ENCODE data around the gene GRWD1.
"Not testable (repeated sequence)": the region's sequence is repeated elsewhere in the genome, so short reads cannot be mapped to it uniquely, and the experiment has no call there.

The GRWD1 gene

GRCh38 chr19:48480558-48481500 lies 35.0 kb downstream of the GRWD1 start:
- no peak for DNase-seq

GRCh38 chr19:48481846-48482639 lies 36.3 kb downstream of the GRWD1 start:
- no peak for DNase-seq

- no peak for DNase-seq
Observed at GRCh38 chr19:48483301-48483700, 37.5 kb downstream of the GRWD1 start.

GRCh38 chr19:48484247-48484893 lies 38.6 kb downstream of the GRWD1 start:
- DNase-seq, result no peak

- DNase-seq, result no peak
Observed at GRCh38 chr19:48484931-48485612, 39.3 kb downstream of the GRWD1 start.

GRCh38 chr19:48486706-48487105 lies 40.9 kb downstream of the GRWD1 start:
- DNase-seq, result not testable (repeated sequence)

- no peak for DNase-seq
Observed at GRCh38 chr19:48487544-48487943, 41.8 kb downstream of the GRWD1 start.

- no peak for DNase-seq
Observed at GRCh38 chr19:48487948-48488347, 42.2 kb downstream of the GRWD1 start.

- not testable (repeated sequence) for DNase-seq
Observed at GRCh38 chr19:48488478-48488877, 42.7 kb downstream of the GRWD1 start.

- peak in 1 of 2 experiments; percentile 65 for DNase-seq
Observed at GRCh38 chr19:48489608-48490216, 43.9 kb downstream of the GRWD1 start.

GRCh38 chr19:48490981-48491792 lies 45.4 kb downstream of the GRWD1 start:
- peak in 1 of 2 experiments; percentile 48 for DNase-seq

- DNase-seq, result no peak
Observed at GRCh38 chr19:48491793-48492123, 46.0 kb downstream of the GRWD1 start.

- DNase-seq, result peak in 1 of 2 experiments; percentile 50
Observed at GRCh38 chr19:48492925-48493717, 47.3 kb downstream of the GRWD1 start.

- no peak for DNase-seq
Observed at GRCh38 chr19:48493718-48494401, 48.1 kb downstream of the GRWD1 start.

- no peak for DNase-seq
Observed at GRCh38 chr19:48495396-48495795, 49.6 kb downstream of the GRWD1 start.

GRCh38 chr19:48496959-48497727 lies 51.4 kb downstream of the GRWD1 start:
- no peak for DNase-seq

GRCh38 chr19:48497728-48498594 lies 52.2 kb downstream of the GRWD1 start:
- DNase-seq, result no peak

Data from NCI-H524 (cell line).